Loucy (cell line): ENCODE measurements around the gene PRSS50.
"Not testable (repeated sequence)": the region's sequence is repeated elsewhere in the genome, so short reads cannot be mapped to it uniquely, and the experiment has no call there.

ENCODE experiments used
- H2AFZ ChIP-seq: fragments of 200-600 bp; sonication (generic); 2 replicates; pipeline ENCODE4 v1.6.0; 2016; ENCODE audit warnings: antibody characterized with exemption, mild to moderate bottlenecking, low read length, moderate library complexity
- H3F3A ChIP-seq: fragments of 200-600 bp; 2 replicates; pipeline ENCODE4 v1.6.0; 2016; ENCODE audit warnings: antibody characterized with exemption, low read depth, mild to moderate bottlenecking
- H3K27me3 ChIP-seq: fragments of 200-600 bp; sonication (generic); 2 replicates; pipeline ENCODE4 v1.6.1; 2014; ENCODE audit warnings: low read length, mild to moderate bottlenecking; ENCODE audit not compliant: insufficient read depth, poor library complexity, severe bottlenecking
- H3K36me3 ChIP-seq: fragments of 200-600 bp; sonication (generic); 2 replicates; pipeline ENCODE4 v1.6.1; 2016; ENCODE audit warnings: low read length; ENCODE audit not compliant: insufficient read depth
- H3K4me1 ChIP-seq: fragments of 200-600 bp; sonication (generic); 2 replicates; pipeline ENCODE4 v1.5.1; 2014; ENCODE audit warnings: low read length, mild to moderate bottlenecking; ENCODE audit not compliant: insufficient read depth, poor library complexity, severe bottlenecking
- H3K4me2 ChIP-seq: fragments of 200-600 bp; sonication (generic); 2 replicates; pipeline ENCODE4 v1.6.0; 2014; ENCODE audit warnings: antibody characterized with exemption, low read length, low read depth, mild to moderate bottlenecking; ENCODE audit not compliant: poor library complexity, severe bottlenecking
- H3K4me3 ChIP-seq: fragments of 200-600 bp; sonication (generic); 2 replicates; pipeline ENCODE4 v1.5.1; 2014; ENCODE audit warnings: low read length, mild to moderate bottlenecking, mixed read lengths; ENCODE audit not compliant: poor library complexity, severe bottlenecking
- H3K79me2 ChIP-seq: fragments of 200-600 bp; sonication (generic); 2 replicates; pipeline ENCODE4 v1.6.1; 2014; ENCODE audit warnings: low read length; ENCODE audit not compliant: insufficient read depth
- H3K9ac ChIP-seq: fragments of 200-600 bp; sonication (generic); 2 replicates; pipeline ENCODE4 v1.6.0; 2014; ENCODE audit warnings: mild to moderate bottlenecking, low read depth, low read length, moderate library complexity; ENCODE audit not compliant: poor library complexity, severe bottlenecking
- H3K9me2 ChIP-seq: fragments of 200-600 bp; sonication (generic); replicated peaks from 2 replicates; pipeline ENCODE4 v1.6.1; 2016; ENCODE audit warnings: low read depth, low read length, mixed read lengths
- H3K9me3 ChIP-seq: fragments of 200-600 bp; sonication (generic); 2 replicates; pipeline ENCODE4 v1.6.1; 2014; ENCODE audit warnings: mild to moderate bottlenecking, antibody characterized with exemption, low read length, low read depth; ENCODE audit not compliant: insufficient read depth
- H4K20me1 ChIP-seq: fragments of 200-600 bp; sonication (generic); 2 replicates; pipeline ENCODE4 v1.6.0; 2014; ENCODE audit warnings: antibody characterized with exemption, low read length, mild to moderate bottlenecking; ENCODE audit not compliant: insufficient read depth, poor library complexity, severe bottlenecking
- CTCF ChIP-seq: fragments of 200-600 bp; sonication (generic); conservative IDR thresholded peaks from 2 replicates; pipeline ENCODE4 v1.5.1; 2014; ENCODE audit warnings: mild to moderate bottlenecking, antibody characterized with exemption, low read length
- EZH2phosphoT487 ChIP-seq: fragments of 200-600 bp; IDR thresholded peaks from 2 replicates; pipeline ENCODE4 v1.6.1; 2018; ENCODE audit warnings: antibody characterized with exemption, mild to moderate bottlenecking, moderate library complexity, borderline replicate concordance

PRSS50 gene

GRCh38 chr3:46705751-46706552 is 11.7 kb downstream of the PRSS50 start:
- Histone ChIP-seq H3F3A (no peaks in the 10 kb centered on the region), H3K9me2 (no peaks in the 10 kb centered on the region), H2AFZ (no peak overlapping the region), H3K4me2 (no peak overlapping the region), H3K9ac (no peak overlapping the region), H3K79me2 (no peaks in the 10 kb centered on the region), H3K4me3 (no peak overlapping the region), H3K9me3 (no peaks in the 10 kb centered on the region), H3K27me3 (no peaks in the 10 kb centered on the region), H3K4me1 (no peaks in the 10 kb centered on the region), H3K36me3 (no peaks in the 10 kb centered on the region), H4K20me1 (no peaks in the 10 kb centered on the region)
- TF ChIP-seq CTCF = no peak
- no peak for TF ChIP-seq EZH2phosphoT487

GRCh38 chr3:46705022-46705530 is 12.6 kb downstream of the PRSS50 start:
- H3K36me3 ChIP-seq = no peaks in the 10 kb centered on the region
- H3K4me1 ChIP-seq = no peaks in the 10 kb centered on the region
- H3K9me3 ChIP-seq = no peaks in the 10 kb centered on the region
- no peak for TF ChIP-seq EZH2phosphoT487
- peak; percentile 98 for TF ChIP-seq CTCF
- H3K9ac ChIP-seq = no peak overlapping the region
- H3K4me3 ChIP-seq = no peak overlapping the region
- H3F3A ChIP-seq = no peaks in the 10 kb centered on the region
- no peaks in the 10 kb centered on the region for H3K79me2 ChIP-seq
- no peaks in the 10 kb centered on the region for H3K27me3 ChIP-seq
- no peak overlapping the region for H2AFZ ChIP-seq
- no peaks in the 10 kb centered on the region for H4K20me1 ChIP-seq
- H3K4me2 ChIP-seq = no peak overlapping the region
- H3K9me2 ChIP-seq = no peaks in the 10 kb centered on the region

- not testable (repeated sequence) for H3K9ac ChIP-seq, H3K4me3 ChIP-seq, H3K79me2 ChIP-seq, H3K4me1 ChIP-seq, H3K36me3 ChIP-seq, H3K27me3 ChIP-seq, H4K20me1 ChIP-seq, H3K4me2 ChIP-seq, H3K9me2 ChIP-seq, H2AFZ ChIP-seq, H3K9me3 ChIP-seq, H3F3A ChIP-seq
Measured at GRCh38 chr3:46704346-46704745, 13.3 kb downstream of the PRSS50 start.
